ENCODE measurements around the gene PCDH8. TPM values are rescaled to one million over a fixed set of nuclear protein-coding genes. Genes with fewer than 3 reads are reported as not detected.

PCDH8 gene
- total and polyA plus RNA-seq, 2 of the 4 experiments (the other 2 are of a cell fraction), result not detected

DNA sequence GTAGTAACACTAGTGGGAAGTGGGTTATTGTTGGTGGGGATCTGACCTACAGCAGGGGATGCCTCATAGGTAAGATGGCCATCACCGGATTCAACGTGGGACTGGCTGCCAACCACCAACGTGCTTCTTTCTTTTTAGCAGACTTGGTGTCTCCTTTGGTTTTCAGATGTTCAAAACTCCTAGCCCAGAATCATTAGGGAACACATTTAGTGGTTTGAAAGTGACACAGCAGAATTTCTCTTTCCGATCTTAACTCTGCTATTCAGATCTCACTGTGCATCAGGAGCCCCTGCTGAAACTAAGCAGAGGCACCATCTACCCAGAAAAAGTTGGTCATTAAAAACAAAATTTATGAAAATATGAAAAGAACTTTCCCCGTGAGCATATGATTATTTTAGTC, 36.7 kb upstream of the PCDH8 start:
- Histone ChIP-seq H3K9me1 (ENCODE audit: insufficient read depth, low read length) (no peaks in the 10 kb centered on the region), H3K4ac (ENCODE audit: low read depth, low read length) (no peak overlapping the region)

More for the DNA sequence above, 36.7 kb upstream of the PCDH8 start:
- H2AFZ ChIP-seq (replicated peaks; ENCODE audit: low read length, poor library complexity), result no peak overlapping the region
- H3K18ac ChIP-seq (ENCODE audit: low read depth, low read length), result no peak overlapping the region
- dilution Hi-C loops (cut with HindIII; ENCODE audit: low sequenced_read_pairs, unreplicated experiment), result no loop called here
- H3K27ac ChIP-seq (ENCODE audit: insufficient read depth, low read length), result no peak overlapping the region
- no peak overlapping the region for H2AK9ac ChIP-seq (replicated peaks; ENCODE audit: low read depth, low read length, poor library complexity)
- BruUV-seq (replicated peaks), result no TSS peak
- no peak overlapping the region for H2BK15ac ChIP-seq (ENCODE audit: low read depth, low read length)
- no peak overlapping the region for H3K56ac ChIP-seq (ENCODE audit: extremely low read depth, insufficient read depth, low read length)
- no peak overlapping the region for H3K4me2 ChIP-seq (ENCODE audit: low read depth, low read length)
- ATAC-seq (ENCODE audit: low read depth) (no peak), DNase-seq (no peak)
- in situ Hi-C loops (cut with MboI; ENCODE audit: low sequenced_read_pairs), result no loop called here
- no peak overlapping the region for H2BK5ac ChIP-seq (ENCODE audit: low read depth, low read length, poor library complexity, severe bottlenecking)
- no peaks in the 10 kb centered on the region for H3K27me3 ChIP-seq (ENCODE audit: control insufficient read depth, insufficient read depth, low read length)
- no peaks in the 10 kb centered on the region for H4K20me1 ChIP-seq (ENCODE audit: insufficient read depth, low read length)
- no peak overlapping the region for H4K91ac ChIP-seq (ENCODE audit: insufficient read depth, low read depth, low read length)
- H3K9ac ChIP-seq (ENCODE audit: low read depth, low read length), result no peak overlapping the region
- ChIA-PET CTCF (no interaction called here), POLR2A (ENCODE audit: unreplicated experiment) (no interaction called here)
- H3K36me3 ChIP-seq (ENCODE audit: control insufficient read depth, insufficient read depth, low read length), result no peaks in the 10 kb centered on the region
- H3K14ac ChIP-seq (replicated peaks; ENCODE audit: low read depth, low read length), result no peak overlapping the region
- H2AK5ac ChIP-seq (ENCODE audit: low read depth, low read length), result no peak overlapping the region
- H2BK120ac ChIP-seq (ENCODE audit: low read depth, low read length), result no peak overlapping the region
- H3K9me3 ChIP-seq (ENCODE audit: control insufficient read depth, insufficient read depth, low read length), result no peaks in the 10 kb centered on the region
- no peaks in the 10 kb centered on the region for H3K79me1 ChIP-seq (ENCODE audit: low read depth in 1 of 2, low read length in 2 of 2)
- H4K5ac ChIP-seq (ENCODE audit: low read depth, low read length), result no peak overlapping the region
- no peak for TF ChIP-seq BHLHE40 (IDR thresholded peaks at IDR 0.05; ENCODE audit: low read depth, low read length)
- no peak for TF ChIP-seq MAZ (IDR thresholded peaks at IDR 0.05; ENCODE audit: borderline replicate concordance, low read depth, low read length)
- no peak for TF ChIP-seq MAFK (IDR thresholded peaks at IDR 0.05; ENCODE audit: low read depth, low read length)
- no peak for TF ChIP-seq CHD1 (IDR thresholded peaks at IDR 0.05; ENCODE audit: low read depth, low read length)
- TF ChIP-seq NFE2L2 (IDR thresholded peaks at IDR 0.05; ENCODE audit: low read depth, low read length), result no peak
- TF ChIP-seq RAD21 (IDR thresholded peaks at IDR 0.05; ENCODE audit: low read length), result no peak
- TF ChIP-seq MXI1 (IDR thresholded peaks at IDR 0.05; ENCODE audit: borderline replicate concordance, low read depth, low read length), result no peak
- TF ChIP-seq ELK1 (IDR thresholded peaks at IDR 0.05; ENCODE audit: borderline replicate concordance, low read depth, low read length), result no peak
- TF ChIP-seq POLR2A (IDR thresholded peaks at IDR 0.05; ENCODE audit: low read depth, low read length), result no peak
- no peak for TF ChIP-seq CEBPB (IDR thresholded peaks at IDR 0.05; ENCODE audit: low read depth, low read length)
- no peak for TF ChIP-seq USF2 (IDR thresholded peaks at IDR 0.05; ENCODE audit: low read depth, low read length)
- TF ChIP-seq RFX5 (IDR thresholded peaks at IDR 0.05; ENCODE audit: low read depth, low read length), result no peak
- TF ChIP-seq FOS (IDR thresholded peaks at IDR 0.05; ENCODE audit: low read depth, low read length), result no peak
- TF ChIP-seq SMC3 (IDR thresholded peaks at IDR 0.05; ENCODE audit: low read depth, low read length), result no peak
- no peak for TF ChIP-seq RCOR1 (IDR thresholded peaks at IDR 0.05; ENCODE audit: insufficient replicate concordance, low read length)
- no peak for TF ChIP-seq CTCF (conservative IDR thresholded peaks at IDR 0.05; ENCODE audit: low read depth, low read length)
- no peak overlapping the region for H4K8ac ChIP-seq (ENCODE audit: low read depth in 2 of 2, low read length in 2 of 2)
- intact Hi-C loops (cut with micrococcal nuclease), result no loop called here
- no peak overlapping the region for H3K4me3 ChIP-seq (ENCODE audit: insufficient read depth, low read depth, low read length)
- H2BK20ac ChIP-seq (ENCODE audit: low read depth, low read length), result no peak overlapping the region
- no peak overlapping the region for H3K23ac ChIP-seq (ENCODE audit: low read depth, low read length)
- WGBS, 2 experiments (ENCODE audit: extremely low coverage in 2 of 2, insufficient read length in 1 of 2), result 40% methylated on average over 1 of the region's 5 CpGs; no CpG with 5 or more reads in 1 of the 2 experiments
- no peaks in the 10 kb centered on the region for H3K4me1 ChIP-seq (ENCODE audit: control insufficient read depth, insufficient read depth, low read length)
